ENCODE measurements around the gene GPHA2. TPM values are rescaled to one million over a fixed set of nuclear protein-coding genes. Genes with fewer than 3 reads are reported as not detected.

The GPHA2 gene
- total and polyA plus RNA-seq, 2 of the 13 experiments (the other 11 are each of a cell fraction or from before 2014, with no cell fraction given), result 13.0 to 19.1 TPM

- no peak for TF ChIP-seq MLXIP (CRISPR knock-in tag; IDR thresholded peaks at IDR 0.05; ENCODE audit: borderline replicate concordance)
- TF ChIP-seq, protein P1, sequence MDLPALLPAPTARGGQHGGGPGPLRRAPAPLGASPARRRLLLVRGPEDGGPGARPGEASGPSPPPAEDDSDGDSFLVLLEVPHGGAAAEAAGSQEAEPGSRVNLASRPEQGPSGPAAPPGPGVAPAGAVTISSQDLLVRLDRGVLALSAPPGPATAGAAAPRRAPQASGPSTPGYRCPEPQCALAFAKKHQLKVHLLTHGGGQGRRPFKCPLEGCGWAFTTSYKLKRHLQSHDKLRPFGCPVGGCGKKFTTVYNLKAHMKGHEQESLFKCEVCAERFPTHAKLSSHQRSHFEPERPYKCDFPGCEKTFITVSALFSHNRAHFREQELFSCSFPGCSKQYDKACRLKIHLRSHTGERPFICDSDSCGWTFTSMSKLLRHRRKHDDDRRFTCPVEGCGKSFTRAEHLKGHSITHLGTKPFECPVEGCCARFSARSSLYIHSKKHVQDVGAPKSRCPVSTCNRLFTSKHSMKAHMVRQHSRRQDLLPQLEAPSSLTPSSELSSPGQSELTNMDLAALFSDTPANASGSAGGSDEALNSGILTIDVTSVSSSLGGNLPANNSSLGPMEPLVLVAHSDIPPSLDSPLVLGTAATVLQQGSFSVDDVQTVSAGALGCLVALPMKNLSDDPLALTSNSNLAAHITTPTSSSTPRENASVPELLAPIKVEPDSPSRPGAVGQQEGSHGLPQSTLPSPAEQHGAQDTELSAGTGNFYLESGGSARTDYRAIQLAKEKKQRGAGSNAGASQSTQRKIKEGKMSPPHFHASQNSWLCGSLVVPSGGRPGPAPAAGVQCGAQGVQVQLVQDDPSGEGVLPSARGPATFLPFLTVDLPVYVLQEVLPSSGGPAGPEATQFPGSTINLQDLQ (CRISPR knock-in tag; IDR thresholded peaks at IDR 0.05), result peak; percentile 15; the same call in 1 of the 2 replicates
- no peak for TF ChIP-seq SP5 (CRISPR knock-in tag; IDR thresholded peaks at IDR 0.05; ENCODE audit: borderline replicate concordance, low read depth)
- no peak for TF ChIP-seq ZNF501 (CRISPR knock-in tag; IDR thresholded peaks at IDR 0.05)
- TF ChIP-seq, protein P2, sequence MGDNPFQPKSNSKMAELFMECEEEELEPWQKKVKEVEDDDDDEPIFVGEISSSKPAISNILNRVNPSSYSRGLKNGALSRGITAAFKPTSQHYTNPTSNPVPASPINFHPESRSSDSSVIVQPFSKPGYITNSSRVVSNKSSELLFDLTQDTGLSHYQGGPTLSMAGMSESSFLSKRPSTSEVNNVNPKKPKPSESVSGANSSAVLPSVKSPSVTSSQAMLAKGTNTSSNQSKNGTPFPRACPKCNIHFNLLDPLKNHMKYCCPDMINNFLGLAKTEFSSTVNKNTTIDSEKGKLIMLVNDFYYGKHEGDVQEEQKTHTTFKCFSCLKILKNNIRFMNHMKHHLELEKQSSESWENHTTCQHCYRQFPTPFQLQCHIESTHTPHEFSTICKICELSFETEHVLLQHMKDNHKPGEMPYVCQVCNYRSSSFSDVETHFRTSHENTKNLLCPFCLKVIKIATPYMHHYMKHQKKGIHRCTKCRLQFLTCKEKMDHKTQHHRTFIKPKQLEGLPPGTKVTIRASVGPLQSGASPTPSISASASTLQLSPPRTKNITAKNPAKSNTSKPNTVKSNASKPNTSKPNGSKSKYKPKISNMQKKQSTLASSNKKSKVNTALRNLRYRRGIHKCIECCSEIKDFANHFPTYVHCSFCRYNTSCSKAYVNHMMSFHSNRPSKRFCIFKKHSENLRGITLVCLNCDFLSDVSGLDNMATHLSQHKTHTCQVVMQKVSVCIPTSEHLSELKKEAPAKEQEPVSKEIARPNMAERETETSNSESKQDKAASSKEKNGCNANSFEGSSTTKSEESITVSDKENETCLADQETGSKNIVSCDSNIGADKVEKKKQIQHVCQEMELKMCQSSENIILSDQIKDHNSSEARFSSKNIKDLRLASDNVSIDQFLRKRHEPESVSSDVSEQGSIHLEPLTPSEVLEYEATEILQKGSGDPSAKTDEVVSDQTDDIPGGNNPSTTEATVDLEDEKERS (CRISPR knock-in tag; IDR thresholded peaks at IDR 0.05), result no peak
- peak; percentile 99 for TF ChIP-seq ZNF768 (CRISPR knock-in tag; IDR thresholded peaks at IDR 0.05)
- TF ChIP-seq POGK (CRISPR knock-in tag; conservative IDR thresholded peaks at IDR 0.05), result 0 out of 2 replicates have a peak, but pooled peaks have one; percentile 32
- TF ChIP-seq, protein P3, sequence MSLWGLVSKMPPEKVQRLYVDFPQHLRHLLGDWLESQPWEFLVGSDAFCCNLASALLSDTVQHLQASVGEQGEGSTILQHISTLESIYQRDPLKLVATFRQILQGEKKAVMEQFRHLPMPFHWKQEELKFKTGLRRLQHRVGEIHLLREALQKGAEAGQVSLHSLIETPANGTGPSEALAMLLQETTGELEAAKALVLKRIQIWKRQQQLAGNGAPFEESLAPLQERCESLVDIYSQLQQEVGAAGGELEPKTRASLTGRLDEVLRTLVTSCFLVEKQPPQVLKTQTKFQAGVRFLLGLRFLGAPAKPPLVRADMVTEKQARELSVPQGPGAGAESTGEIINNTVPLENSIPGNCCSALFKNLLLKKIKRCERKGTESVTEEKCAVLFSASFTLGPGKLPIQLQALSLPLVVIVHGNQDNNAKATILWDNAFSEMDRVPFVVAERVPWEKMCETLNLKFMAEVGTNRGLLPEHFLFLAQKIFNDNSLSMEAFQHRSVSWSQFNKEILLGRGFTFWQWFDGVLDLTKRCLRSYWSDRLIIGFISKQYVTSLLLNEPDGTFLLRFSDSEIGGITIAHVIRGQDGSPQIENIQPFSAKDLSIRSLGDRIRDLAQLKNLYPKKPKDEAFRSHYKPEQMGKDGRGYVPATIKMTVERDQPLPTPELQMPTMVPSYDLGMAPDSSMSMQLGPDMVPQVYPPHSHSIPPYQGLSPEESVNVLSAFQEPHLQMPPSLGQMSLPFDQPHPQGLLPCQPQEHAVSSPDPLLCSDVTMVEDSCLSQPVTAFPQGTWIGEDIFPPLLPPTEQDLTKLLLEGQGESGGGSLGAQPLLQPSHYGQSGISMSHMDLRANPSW (CRISPR knock-in tag; IDR thresholded peaks at IDR 0.05; ENCODE audit: borderline replicate concordance), result no peak
- 0 out of 2 replicates have a peak, but pooled peaks have one; percentile 19 for TF ChIP-seq ZNF788 (CRISPR knock-in tag; IDR thresholded peaks at IDR 0.05; ENCODE audit: borderline replicate concordance)
- no peak for TF ChIP-seq CEBPB (IDR thresholded peaks at IDR 0.05; ENCODE audit: borderline replicate concordance, low read depth, low read length)
- TF ChIP-seq ZNF782 (CRISPR knock-in tag; IDR thresholded peaks at IDR 0.05; ENCODE audit: borderline replicate concordance), result peak; percentile 12; the same call in 1 of the 2 replicates
- no peak for TF ChIP-seq NFE2L2 (IDR thresholded peaks at IDR 0.05; ENCODE audit: low read length)
- TF ChIP-seq KLF6 (CRISPR knock-in tag; IDR thresholded peaks at IDR 0.05), result no peak
- TF ChIP-seq ZNF263 (CRISPR knock-in tag; IDR thresholded peaks at IDR 0.05), result no peak
- TF ChIP-seq ZNF143 (CRISPR knock-in tag; IDR thresholded peaks at IDR 0.05), result no peak
- 0 out of 2 replicates have a peak, but pooled peaks have one; percentile 40 for TF ChIP-seq MEIS2 (CRISPR knock-in tag; IDR thresholded peaks at IDR 0.05)
- TF ChIP-seq ZNF672 (CRISPR knock-in tag; IDR thresholded peaks at IDR 0.05), result no peak
Measured at GRCh38 chr11:64892411-64892831, 43.3 kb downstream of the GPHA2 start (continued).

Data from HepG2 (cell line).